ENCODE measurements around the gene GALNT12. TPM values are rescaled to one million over a fixed set of nuclear protein-coding genes. Genes with fewer than 3 reads are reported as not detected.

Gene GALNT12
- 12.9 and 15.9 TPM in 2 replicates for total RNA-seq
- long read RNA-seq, partial matches to known transcripts = 7 of 9 reads
- long read RNA-seq, other reads (novel, unspliced or antisense) = 1 of 9 reads

DNA sequence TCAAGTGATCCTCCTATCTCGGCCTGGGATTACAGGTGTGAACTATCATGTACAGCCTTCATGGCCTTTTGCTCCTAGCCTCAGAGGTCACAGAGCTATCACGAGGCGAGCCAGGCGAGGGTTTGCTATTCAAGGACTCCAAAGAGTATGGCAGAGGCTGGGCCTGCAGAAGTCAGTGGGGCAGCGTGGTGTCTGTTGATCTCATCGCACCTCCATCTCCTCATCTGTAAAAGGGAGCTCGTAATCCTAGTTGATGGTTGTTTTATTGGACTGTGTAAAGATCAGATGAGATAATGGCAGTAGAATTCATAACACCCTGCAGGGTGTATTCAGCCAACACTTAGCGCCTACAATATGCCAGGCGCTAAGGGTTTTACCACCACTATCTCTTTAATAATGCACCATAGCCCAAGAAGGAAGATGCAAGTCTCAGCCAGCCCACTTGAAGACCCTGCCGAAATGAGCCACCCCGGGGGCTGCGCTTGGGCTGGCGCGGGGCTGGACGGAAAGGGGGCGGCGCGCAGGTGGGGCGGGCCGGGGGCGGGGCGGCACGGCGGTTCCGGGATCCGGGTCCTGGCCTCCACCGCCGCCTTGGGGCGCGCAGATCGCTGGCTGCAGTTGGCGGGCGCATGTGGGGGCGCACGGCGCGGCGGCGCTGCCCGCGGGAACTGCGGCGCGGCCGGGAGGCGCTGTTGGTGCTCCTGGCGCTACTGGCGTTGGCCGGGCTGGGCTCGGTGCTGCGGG lies at the start of gene GALNT12:
TSS of gene GALNT12 (plus strand) at position 601 of the 744 bp plus-strand sequence. CDS start at position 630, 29 bp downstream.
- Mint-ChIP-seq H3K4me1 (ENCODE audit: low read depth) (peaks cover 41% of the 10 kb centered on the region), H3K36me3 (ENCODE audit: insufficient read depth) (no peaks in the 10 kb centered on the region), H3K4me3 (ENCODE audit: low read depth) (peak within 1 kb of the TSS; percentile 78), H3K27ac (peak within 1 kb of the TSS; percentile 72), H3K27me3 (peaks cover 25% of the 10 kb centered on the region), H3K9me3 (ENCODE audit: low read depth) (no peaks in the 10 kb centered on the region)
- peak; percentile 25 for DNase-seq (ENCODE audit: low spot score, unreplicated experiment)
- TF ChIP-seq, protein P1, sequence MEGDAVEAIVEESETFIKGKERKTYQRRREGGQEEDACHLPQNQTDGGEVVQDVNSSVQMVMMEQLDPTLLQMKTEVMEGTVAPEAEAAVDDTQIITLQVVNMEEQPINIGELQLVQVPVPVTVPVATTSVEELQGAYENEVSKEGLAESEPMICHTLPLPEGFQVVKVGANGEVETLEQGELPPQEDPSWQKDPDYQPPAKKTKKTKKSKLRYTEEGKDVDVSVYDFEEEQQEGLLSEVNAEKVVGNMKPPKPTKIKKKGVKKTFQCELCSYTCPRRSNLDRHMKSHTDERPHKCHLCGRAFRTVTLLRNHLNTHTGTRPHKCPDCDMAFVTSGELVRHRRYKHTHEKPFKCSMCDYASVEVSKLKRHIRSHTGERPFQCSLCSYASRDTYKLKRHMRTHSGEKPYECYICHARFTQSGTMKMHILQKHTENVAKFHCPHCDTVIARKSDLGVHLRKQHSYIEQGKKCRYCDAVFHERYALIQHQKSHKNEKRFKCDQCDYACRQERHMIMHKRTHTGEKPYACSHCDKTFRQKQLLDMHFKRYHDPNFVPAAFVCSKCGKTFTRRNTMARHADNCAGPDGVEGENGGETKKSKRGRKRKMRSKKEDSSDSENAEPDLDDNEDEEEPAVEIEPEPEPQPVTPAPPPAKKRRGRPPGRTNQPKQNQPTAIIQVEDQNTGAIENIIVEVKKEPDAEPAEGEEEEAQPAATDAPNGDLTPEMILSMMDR (IDR thresholded peaks at IDR 0.05; ENCODE audit: unreplicated experiment) = no peak

DNA sequence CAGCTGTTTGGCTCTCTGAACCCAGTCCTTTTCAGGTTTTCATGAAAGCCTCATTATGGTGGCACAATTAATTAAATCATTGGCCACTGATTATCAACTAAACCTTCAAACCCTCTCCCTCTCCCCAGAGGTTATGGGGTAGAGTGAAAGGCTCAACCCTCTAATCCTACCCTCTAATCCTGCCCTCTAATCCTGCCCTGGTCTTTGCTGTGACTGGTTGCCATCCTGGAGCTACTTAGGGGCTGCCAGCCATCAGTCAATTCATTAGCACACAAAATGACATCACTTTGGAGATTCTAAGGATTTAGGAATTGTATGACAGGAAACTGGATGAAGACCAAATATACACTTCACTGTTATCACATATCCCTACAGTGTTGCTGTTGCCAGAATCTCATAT lies 47.2 kb upstream of the GALNT12 start:
- peaks cover 59% of the 10 kb centered on the region for H3K36me3 Mint-ChIP-seq (ENCODE audit: insufficient read depth)
- DNase-seq (ENCODE audit: low spot score, unreplicated experiment) = no peak
- H3K4me1 Mint-ChIP-seq (ENCODE audit: low read depth) = no peaks in the 10 kb centered on the region
- no peaks in the 10 kb centered on the region for H3K27me3 Mint-ChIP-seq
- no peak overlapping the region for H3K4me3 Mint-ChIP-seq (ENCODE audit: low read depth)
- TF ChIP-seq, protein P1 (IDR thresholded peaks at IDR 0.05; ENCODE audit: unreplicated experiment) = no peak
- H3K9me3 Mint-ChIP-seq (ENCODE audit: low read depth) = peaks cover 26% of the 10 kb centered on the region
- no peak overlapping the region for H3K27ac Mint-ChIP-seq

DNA sequence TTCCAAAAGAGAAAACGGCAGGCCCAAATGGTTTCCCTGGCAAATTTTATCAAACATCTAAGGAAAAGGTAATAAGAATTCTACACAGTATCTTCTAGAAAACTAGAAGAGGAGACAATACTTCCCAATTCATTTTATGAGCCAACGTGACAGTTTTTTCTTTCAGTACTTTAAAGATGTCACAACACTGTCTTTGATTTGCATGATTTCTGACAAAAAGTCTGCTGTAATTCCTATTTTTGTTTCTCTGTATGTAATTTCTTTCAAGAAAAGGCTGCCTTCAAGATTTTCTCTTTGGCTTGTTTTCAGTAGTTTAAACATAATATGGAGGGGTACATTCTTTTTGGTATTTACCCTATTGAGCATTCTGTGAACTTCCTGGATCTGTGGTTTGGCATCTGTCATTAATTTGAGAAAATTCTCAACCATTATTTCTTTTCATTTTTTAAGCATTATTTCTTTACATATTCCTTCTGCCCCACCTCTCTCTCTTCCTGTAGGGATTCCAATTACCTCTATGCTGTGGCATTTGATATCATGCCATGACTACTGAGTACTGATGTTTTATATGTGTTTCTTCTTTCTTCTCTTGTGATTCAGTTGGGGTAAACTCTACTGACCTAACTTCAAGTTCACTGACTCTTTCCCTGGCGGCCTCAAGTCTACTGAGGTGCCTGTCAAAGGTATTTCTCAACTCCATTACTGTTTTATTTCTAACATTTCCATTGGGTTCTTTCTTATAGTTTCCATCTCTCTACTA lies 43.3 kb upstream of the GALNT12 start:
- TF ChIP-seq, protein P1 (IDR thresholded peaks at IDR 0.05; ENCODE audit: unreplicated experiment) = no peak
- H3K4me3 Mint-ChIP-seq (ENCODE audit: low read depth) = no peak overlapping the region
- H3K36me3 Mint-ChIP-seq (ENCODE audit: insufficient read depth) = peaks cover 43% of the 10 kb centered on the region
- H3K27me3 Mint-ChIP-seq = no peaks in the 10 kb centered on the region
- no peak overlapping the region for H3K27ac Mint-ChIP-seq
- DNase-seq (ENCODE audit: low spot score, unreplicated experiment) = no peak
- peaks cover 16% of the 10 kb centered on the region for H3K9me3 Mint-ChIP-seq (ENCODE audit: low read depth)
- no peaks in the 10 kb centered on the region for H3K4me1 Mint-ChIP-seq (ENCODE audit: low read depth)

DNA sequence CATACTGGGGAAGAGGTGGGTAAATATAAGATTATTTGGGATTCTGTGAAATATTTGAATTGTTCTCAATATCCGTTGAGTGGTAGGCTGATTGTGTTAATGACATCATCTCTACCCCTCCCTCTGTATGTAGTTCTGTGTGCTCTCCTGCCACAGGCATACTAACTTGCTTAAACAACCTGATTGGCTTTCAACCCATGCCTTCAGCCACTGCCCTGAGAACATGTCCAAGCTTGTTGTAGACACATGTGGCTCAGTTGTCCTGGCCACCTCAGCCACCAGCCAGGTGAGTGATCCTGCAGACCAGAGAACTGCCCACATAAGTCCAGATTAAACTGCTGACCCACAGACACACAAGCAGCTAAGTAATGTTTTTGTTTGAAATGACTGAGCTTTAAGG lies 42.2 kb upstream of the GALNT12 start:
- Mint-ChIP-seq H3K27ac (no peak overlapping the region), H3K4me3 (ENCODE audit: low read depth) (no peak overlapping the region), H3K36me3 (ENCODE audit: insufficient read depth) (peaks cover 38% of the 10 kb centered on the region), H3K4me1 (ENCODE audit: low read depth) (no peaks in the 10 kb centered on the region), H3K27me3 (no peaks in the 10 kb centered on the region), H3K9me3 (ENCODE audit: low read depth) (peaks cover 10% of the 10 kb centered on the region)
- TF ChIP-seq, protein P1 (IDR thresholded peaks at IDR 0.05; ENCODE audit: unreplicated experiment) = no peak
- no peak for DNase-seq (ENCODE audit: low spot score, unreplicated experiment)

DNA sequence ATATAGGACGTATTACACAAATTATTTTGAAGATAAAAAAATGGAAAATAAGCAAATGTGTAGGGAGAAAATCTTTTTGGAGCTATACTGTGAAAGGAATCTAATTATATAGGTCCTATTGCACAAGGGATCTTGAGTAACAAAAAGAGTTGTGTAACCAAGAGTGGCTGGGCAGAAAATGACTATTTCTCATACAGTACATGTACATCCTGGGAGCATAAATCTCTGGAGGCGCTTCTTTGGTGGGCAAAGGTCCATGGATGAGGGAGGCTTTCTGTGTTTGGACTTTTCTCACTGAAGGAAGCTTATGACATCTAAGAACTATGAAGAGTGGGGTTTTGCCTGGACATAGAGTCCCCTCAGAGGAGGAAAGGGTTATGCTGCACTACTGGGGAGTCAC lies 40.9 kb upstream of the GALNT12 start:
- Mint-ChIP-seq H3K9me3 (ENCODE audit: low read depth) (peaks cover 10% of the 10 kb centered on the region), H3K4me3 (ENCODE audit: low read depth) (no peak overlapping the region), H3K4me1 (ENCODE audit: low read depth) (no peaks in the 10 kb centered on the region), H3K27me3 (no peaks in the 10 kb centered on the region), H3K36me3 (ENCODE audit: insufficient read depth) (peaks cover 39% of the 10 kb centered on the region), H3K27ac (no peak overlapping the region)
- TF ChIP-seq, protein P1 (IDR thresholded peaks at IDR 0.05; ENCODE audit: unreplicated experiment) = no peak
- DNase-seq (ENCODE audit: low spot score, unreplicated experiment) = no peak

All from progenitor cell of endocrine pancreas (in vitro differentiated cells).